GM12874 (cell line): Measurements from ENCODE around the gene ZNF500.

ENCODE experiments used
- TF ChIP-seq, protein P1 (sequence below): IDR thresholded peaks from 2 replicates; pipeline ENCODE4 v1.5.1; 2011; ENCODE audit warnings: low read depth, mild to moderate bottlenecking, control low read depth, low read length, moderate library complexity; ENCODE audit not compliant: insufficient read depth

The ZNF500 gene

DNA sequence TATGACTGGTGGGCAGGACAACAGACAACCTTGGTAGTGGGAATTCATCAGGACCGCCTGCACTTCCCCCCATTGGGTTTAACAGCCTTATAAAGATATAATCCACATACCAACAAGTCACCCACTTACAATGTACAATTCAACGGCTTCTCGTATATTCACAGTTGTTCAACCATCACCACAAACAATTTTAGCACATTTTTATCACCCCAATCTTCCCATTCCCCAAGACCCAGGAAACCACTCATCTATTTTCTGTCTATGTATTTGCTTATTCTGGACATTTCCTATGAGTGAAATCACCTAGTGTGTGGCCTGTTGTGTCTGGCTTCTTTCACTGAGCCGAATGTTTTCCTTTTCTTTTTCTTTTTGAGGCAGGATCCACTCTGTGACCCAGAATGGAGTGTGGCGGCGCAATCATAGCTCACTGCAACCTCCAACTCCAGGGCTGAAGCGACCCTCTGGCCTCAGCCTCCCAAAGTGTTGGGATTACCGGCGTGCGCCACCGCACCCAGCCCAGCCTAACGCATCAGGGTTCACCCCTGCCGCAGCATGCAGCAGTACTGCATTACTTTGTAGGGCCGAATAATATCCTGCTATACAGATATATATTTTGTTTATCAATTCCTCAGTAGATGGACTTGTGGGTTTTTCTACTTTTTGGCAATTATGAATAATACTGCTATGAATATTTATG, 43.7 kb downstream of the ZNF500 start:
- TF ChIP-seq, protein P1, sequence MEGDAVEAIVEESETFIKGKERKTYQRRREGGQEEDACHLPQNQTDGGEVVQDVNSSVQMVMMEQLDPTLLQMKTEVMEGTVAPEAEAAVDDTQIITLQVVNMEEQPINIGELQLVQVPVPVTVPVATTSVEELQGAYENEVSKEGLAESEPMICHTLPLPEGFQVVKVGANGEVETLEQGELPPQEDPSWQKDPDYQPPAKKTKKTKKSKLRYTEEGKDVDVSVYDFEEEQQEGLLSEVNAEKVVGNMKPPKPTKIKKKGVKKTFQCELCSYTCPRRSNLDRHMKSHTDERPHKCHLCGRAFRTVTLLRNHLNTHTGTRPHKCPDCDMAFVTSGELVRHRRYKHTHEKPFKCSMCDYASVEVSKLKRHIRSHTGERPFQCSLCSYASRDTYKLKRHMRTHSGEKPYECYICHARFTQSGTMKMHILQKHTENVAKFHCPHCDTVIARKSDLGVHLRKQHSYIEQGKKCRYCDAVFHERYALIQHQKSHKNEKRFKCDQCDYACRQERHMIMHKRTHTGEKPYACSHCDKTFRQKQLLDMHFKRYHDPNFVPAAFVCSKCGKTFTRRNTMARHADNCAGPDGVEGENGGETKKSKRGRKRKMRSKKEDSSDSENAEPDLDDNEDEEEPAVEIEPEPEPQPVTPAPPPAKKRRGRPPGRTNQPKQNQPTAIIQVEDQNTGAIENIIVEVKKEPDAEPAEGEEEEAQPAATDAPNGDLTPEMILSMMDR = no peak

DNA sequence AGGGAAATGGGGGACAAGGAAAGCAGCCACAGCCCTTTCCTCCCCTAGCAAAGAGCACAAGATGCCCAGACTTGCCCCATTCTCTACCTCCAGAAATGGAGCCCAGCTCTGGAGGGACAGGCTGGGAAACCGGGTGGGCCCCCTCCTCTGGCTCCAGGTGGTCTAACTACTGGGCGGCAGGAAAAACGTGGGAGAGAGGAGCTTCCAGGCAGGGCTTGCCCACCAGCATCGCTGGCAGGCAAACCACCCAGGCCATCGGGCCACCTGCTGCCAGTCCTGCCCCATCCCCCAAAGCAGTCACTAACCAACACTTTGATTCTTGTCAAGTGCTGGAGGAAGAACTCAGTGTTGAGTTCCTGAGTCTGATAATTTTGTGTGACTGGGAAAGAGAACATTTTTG, 48.5 kb downstream of the ZNF500 start:
- TF ChIP-seq, protein P1 = no peak

DNA sequence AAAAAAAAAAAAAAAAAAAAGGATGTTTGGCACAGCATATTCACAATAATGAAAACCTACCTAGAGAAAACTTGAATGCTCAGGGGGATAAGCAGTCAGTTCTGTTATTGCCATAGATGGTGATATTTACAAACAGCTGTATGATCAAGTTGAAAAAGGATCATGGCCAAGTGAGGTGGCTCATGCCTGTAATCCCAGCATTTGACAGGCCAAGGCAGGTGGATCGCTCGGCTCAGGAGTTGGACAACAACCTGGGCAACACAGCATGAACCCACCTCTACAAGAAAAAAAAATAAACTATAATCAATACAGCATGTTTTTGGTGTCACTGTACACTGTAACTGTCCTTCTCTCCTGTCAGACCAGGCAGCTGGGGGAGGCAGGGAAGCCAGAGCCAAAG, 52.0 kb downstream of the ZNF500 start:
- TF ChIP-seq, protein P1 = no peak

DNA sequence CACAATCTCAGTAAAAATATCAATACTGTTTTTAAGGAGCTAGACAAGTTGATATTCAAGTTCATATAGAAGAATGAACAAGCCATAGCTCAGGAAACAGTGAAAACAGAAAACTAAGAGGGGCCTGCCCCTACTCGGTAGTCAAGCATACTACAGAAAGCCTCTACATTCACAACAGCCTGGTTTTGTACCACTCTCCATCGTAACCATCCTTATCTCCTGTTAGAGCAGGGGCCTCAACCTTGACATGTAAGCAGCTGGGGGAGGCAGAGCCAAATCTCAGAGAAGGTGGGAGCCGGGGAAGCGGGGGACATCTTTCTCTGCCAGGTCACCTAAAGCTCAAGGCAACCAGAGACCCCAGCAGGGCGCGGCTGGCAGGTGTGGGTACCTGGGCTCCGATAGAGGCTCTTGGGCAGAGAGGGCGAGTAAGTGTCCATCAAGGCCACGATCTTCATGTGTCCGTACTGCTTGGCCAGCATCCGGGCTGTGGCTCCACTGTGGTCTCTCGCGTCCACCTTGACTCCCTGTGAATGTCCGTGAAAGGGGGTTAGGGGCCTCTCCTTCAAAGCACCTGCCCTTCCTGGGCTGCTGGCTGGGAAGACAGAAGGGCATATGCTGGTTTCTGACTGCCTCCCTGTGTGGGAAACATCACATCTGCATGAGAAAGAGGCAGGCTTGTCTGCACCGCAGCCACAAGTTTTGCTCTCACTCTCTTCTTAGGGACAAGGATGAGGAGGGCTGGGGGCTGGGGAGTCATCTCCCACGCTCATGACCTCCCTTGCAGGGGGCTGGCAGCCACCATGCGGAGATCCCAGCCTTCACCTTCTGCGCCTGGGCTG, 53.1 kb downstream of the ZNF500 start:
- TF ChIP-seq, protein P1 = no peak

DNA sequence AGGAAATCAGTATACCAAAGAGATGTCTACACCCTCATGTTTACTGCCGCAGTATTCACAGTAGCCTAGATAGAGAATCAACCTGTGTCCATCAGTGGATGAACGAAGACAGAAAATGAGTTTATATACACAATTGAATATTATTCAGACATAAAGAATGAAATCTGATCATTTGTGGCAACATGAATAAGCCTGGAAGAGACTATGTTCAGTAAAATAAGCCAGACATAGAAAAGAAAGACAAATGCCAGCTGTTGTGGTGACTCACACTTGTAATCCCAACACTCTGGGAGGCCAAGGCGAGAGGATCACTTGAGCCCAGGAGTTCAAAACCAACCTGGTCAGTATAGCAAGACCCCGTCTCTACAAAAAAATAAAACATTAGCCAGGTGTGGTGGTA, 57.5 kb downstream of the ZNF500 start:
- TF ChIP-seq, protein P1 = no peak

DNA sequence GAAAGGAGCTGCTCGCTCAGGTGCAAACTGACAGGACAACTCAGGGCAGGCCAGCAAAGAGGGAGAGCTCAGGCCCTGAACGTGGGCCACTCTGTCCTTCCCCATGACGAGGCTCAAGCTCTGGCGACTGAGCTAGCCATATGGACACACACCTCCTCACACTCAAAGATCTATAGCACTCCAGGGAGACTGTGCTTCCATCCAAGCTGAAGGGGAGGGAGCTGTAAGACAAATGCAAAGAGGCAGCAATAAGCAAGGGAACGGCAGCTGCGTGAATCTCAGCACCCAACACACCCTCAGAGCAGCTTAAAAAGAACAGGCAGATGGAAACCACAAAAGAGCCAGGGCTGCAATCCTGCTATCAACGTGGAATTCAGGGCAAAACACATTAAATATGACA, 60.1 kb downstream of the ZNF500 start:
- TF ChIP-seq, protein P1 = no peak

DNA sequence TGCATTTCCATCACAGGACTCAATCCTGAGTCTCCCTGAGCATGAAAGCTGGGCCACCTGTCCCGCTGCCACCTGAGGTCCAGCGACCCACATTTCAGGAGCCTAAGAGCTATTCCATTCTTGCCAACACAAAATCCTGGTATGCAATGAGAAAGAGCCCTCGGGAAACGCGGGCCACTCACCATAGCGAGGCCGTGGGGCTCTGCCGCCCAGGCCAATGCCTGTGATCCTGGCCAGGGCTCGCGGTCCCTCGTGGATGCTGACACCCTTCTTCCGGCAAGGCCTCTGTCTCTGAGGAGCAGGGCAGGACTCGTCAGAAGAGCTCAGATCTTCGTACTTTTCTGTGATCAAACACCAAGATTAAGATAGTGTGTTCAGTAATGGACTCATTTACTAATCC, 62.0 kb downstream of the ZNF500 start:
- TF ChIP-seq, protein P1 = no peak
